HepG2 (cell line): ENCODE data around the gene SLC27A1. TPM values are rescaled to one million over a fixed set of nuclear protein-coding genes. Genes with fewer than 3 reads are reported as not detected.

Source experiments
- ARHGAP35 ChIP-seq: sonication (generic); formaldehyde crosslinking; IDR thresholded peaks from 2 replicates; pipeline ENCODE4 v1.9.0; 2022; ENCODE audit warnings: mild to moderate bottlenecking, inconsistent platforms, moderate library complexity, missing genetic modification reagents, borderline replicate concordance
- CC2D1A ChIP-seq: sonication (generic); formaldehyde crosslinking; IDR thresholded peaks from 2 replicates; pipeline ENCODE4 v1.8.1; 2023; ENCODE audit warnings: mild to moderate bottlenecking, missing genetic modification reagents
- CREB3 ChIP-seq: sonication (generic); formaldehyde crosslinking; IDR thresholded peaks from 2 replicates; pipeline ENCODE4 v1.5.0; 2020; ENCODE audit warnings: missing genetic modification reagents
- DMTF1 ChIP-seq: sonication (generic); formaldehyde crosslinking; IDR thresholded peaks from 2 replicates; pipeline ENCODE4 v1.4.0; 2020; ENCODE audit warnings: mild to moderate bottlenecking, missing genetic modification reagents
- GRHL1 ChIP-seq: sonication (generic); formaldehyde crosslinking; conservative IDR thresholded peaks from 2 replicates; pipeline ENCODE4 v1.8.0; 2022; ENCODE audit warnings: missing genetic modification reagents
- IRF1 ChIP-seq: sonication (generic); formaldehyde crosslinking; IDR thresholded peaks from 2 replicates; pipeline ENCODE4 v1.4.0; 2020; ENCODE audit warnings: low read depth, mild to moderate bottlenecking, missing genetic modification reagents
- MAX ChIP-seq: IDR thresholded peaks from 2 replicates; pipeline ENCODE4 v1.6.1; 2012; ENCODE audit warnings: inconsistent platforms
- MTA3 ChIP-seq: sonication (generic); formaldehyde crosslinking; IDR thresholded peaks from 2 replicates; pipeline ENCODE4 v1.4.0; 2020; ENCODE audit warnings: missing genetic modification reagents
- NFRKB ChIP-seq: fragments of 450-650 bp; IDR thresholded peaks from 2 replicates; pipeline ENCODE4 v1.6.1; 2017
- RBM39 ChIP-seq: fragments of 200-400 bp; formaldehyde crosslinking; IDR thresholded peaks from one replicate; pipeline ENCODE4 v1.6.1; 2018; ENCODE audit warnings: antibody characterized with exemption, mild to moderate bottlenecking, low read depth, low read length; ENCODE audit not compliant: poor library complexity, severe bottlenecking
- TERF1 ChIP-seq: sonication (generic); formaldehyde crosslinking; IDR thresholded peaks from 2 replicates; pipeline ENCODE4 v1.8.0; 2022; ENCODE audit warnings: mild to moderate bottlenecking, missing genetic modification reagents, moderate library complexity
- ZBTB4 ChIP-seq: sonication (generic); formaldehyde crosslinking; IDR thresholded peaks from 2 replicates; pipeline ENCODE4 v1.4.0; 2020; ENCODE audit warnings: missing genetic modification reagents, mild to moderate bottlenecking, borderline replicate concordance
- ZFP36L2 ChIP-seq: sonication (generic); formaldehyde crosslinking; IDR thresholded peaks from 2 replicates; pipeline ENCODE4 v1.4.0; 2020; ENCODE audit warnings: missing genetic modification reagents
- ZFP37 ChIP-seq: sonication (generic); formaldehyde crosslinking; IDR thresholded peaks from 2 replicates; pipeline ENCODE4 v1.4.0; 2020; ENCODE audit warnings: missing genetic modification reagents, borderline replicate concordance
- ZNF101 ChIP-seq: sonication (generic); formaldehyde crosslinking; IDR thresholded peaks from 2 replicates; pipeline ENCODE4 v1.4.0; 2020; ENCODE audit warnings: mild to moderate bottlenecking, low read depth, missing genetic modification reagents, borderline replicate concordance
- ZNF672 ChIP-seq: sonication (generic); formaldehyde crosslinking; IDR thresholded peaks from 2 replicates; pipeline ENCODE4 v1.8.1; 2022; ENCODE audit warnings: missing genetic modification reagents
- polyA plus RNA-seq, 8 experiments: library from polyadenylated mRNA; depleted of rRNA in 3 of 8; stranded (reverse) in 7 of 8; unstranded in 1 of 8; fragments of >200 nt; fragmentation: Illumina TruSeq in 4 of 8; extraction: Trizol in 4 of 8; gene quantifications; 2 replicates each; pipeline versions ENCODE4 v1.2.1 to v1.2.3, GENCODE V29; 2011 to 2016; ENCODE audit warnings: low read depth in 4 of 8, missing spikeins in 1 of 8, mixed read lengths in 1 of 8; ENCODE audit not compliant: insufficient read depth in 1 of 8
- total RNA-seq, 5 experiments: library from RNA; depleted of rRNA; stranded (reverse); fragments of >200 nt; fragmentation: Illumina TruSeq; extraction: Trizol; gene quantifications; 2 replicates each; pipeline ENCODE4 v1.2.3, GENCODE V29; 2016; ENCODE audit warnings: low read depth in 1 of 5

Gene SLC27A1
- total and polyA plus RNA-seq, 2 of the 13 experiments (the other 11 are each of a cell fraction or from before 2014, with no cell fraction given): 4.1 to 8.8 TPM

GRCh38 chr19:17511724-17512573 is 41.6 kb downstream of the SLC27A1 start (continued):
- TF ChIP-seq DMTF1 (CRISPR knock-in tag) (peak; percentile 90; the same call in 1 of the 2 replicates), CREB3 (peak; percentile 92; the same call in 1 of the 2 replicates), ZBTB4 (CRISPR knock-in tag) (0 out of 2 replicates have a peak, but pooled peaks have one; percentile 18), CC2D1A (CRISPR knock-in tag) (peak; percentile 98), ARHGAP35 (CRISPR knock-in tag) (peak; percentile 99; the same call in 1 of the 2 replicates), MAX (peak; percentile 98), IRF1 (CRISPR knock-in tag) (peak; percentile 94), ZNF672 (0 out of 2 replicates have a peak, but pooled peaks have one; percentile 74), ZNF101 (peak; percentile 89; the same call in 1 of the 2 replicates), TERF1 (no peak; the same call in 1 of the 2 replicates), ZFP36L2 (CRISPR knock-in tag) (no peak), NFRKB (no peak), RBM39 (peak; percentile 59), MTA3 (CRISPR knock-in tag) (no peak), ZFP37 (CRISPR knock-in tag) (0 out of 2 replicates have a peak, but pooled peaks have one; percentile 20), GRHL1 (CRISPR knock-in tag) (no peak)
